ENCODE measurements around the gene COTL1.

The COTL1 gene

DNA sequence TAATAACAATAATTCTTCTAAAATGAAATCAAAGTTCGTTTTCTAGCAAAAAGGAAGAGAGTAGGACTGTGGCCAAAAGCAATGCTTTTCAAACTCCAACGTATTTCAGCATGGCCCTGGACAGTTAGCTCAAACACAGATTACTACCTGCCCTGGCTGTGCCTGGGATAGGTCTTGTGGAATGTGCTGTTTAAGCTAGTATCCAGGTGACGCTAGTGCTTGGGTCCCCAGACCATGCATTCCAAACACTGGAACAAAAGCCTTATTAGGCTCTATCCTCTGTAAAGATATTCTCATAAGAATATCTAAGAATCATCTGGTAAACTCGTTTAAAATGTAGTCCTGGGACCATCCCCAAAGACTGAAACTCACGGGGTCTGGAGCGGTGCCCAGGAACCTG is 60.8 kb downstream of the COTL1 start:
- no peaks in the 10 kb centered on the region for H3K9me3 Mint-ChIP-seq
- no peaks in the 10 kb centered on the region for H3K27me3 Mint-ChIP-seq
- ATAC-seq (replicated peaks; ENCODE audit: extremely low read depth, poor library complexity, severe bottlenecking) (no peak), DNase-seq (ENCODE audit: low spot score in 2 of 2) (no peak)
- H3K4me1 Mint-ChIP-seq: peaks cover 25% of the 10 kb centered on the region
- no peak overlapping the region for H3K27ac Mint-ChIP-seq (ENCODE audit: low read depth)
- H3K36me3 Mint-ChIP-seq (ENCODE audit: insufficient read depth): peaks cover 9% of the 10 kb centered on the region
- no peak overlapping the region for H3K4me3 Mint-ChIP-seq

GRCh38 chr16:84555418-84556196 is 62.3 kb downstream of the COTL1 start:
- no peak for ATAC-seq (replicated peaks; ENCODE audit: extremely low read depth, poor library complexity, severe bottlenecking)
- no peaks in the 10 kb centered on the region for H3K27me3 Mint-ChIP-seq
- no peaks in the 10 kb centered on the region for H3K9me3 Mint-ChIP-seq
- no peak overlapping the region for H3K4me3 Mint-ChIP-seq
- no peak overlapping the region for H3K27ac Mint-ChIP-seq (ENCODE audit: low read depth)
- H3K4me1 Mint-ChIP-seq: peaks cover 30% of the 10 kb centered on the region
- no peak for DNase-seq (ENCODE audit: low spot score in 2 of 2)
- peaks cover 12% of the 10 kb centered on the region for H3K36me3 Mint-ChIP-seq (ENCODE audit: insufficient read depth)

DNA sequence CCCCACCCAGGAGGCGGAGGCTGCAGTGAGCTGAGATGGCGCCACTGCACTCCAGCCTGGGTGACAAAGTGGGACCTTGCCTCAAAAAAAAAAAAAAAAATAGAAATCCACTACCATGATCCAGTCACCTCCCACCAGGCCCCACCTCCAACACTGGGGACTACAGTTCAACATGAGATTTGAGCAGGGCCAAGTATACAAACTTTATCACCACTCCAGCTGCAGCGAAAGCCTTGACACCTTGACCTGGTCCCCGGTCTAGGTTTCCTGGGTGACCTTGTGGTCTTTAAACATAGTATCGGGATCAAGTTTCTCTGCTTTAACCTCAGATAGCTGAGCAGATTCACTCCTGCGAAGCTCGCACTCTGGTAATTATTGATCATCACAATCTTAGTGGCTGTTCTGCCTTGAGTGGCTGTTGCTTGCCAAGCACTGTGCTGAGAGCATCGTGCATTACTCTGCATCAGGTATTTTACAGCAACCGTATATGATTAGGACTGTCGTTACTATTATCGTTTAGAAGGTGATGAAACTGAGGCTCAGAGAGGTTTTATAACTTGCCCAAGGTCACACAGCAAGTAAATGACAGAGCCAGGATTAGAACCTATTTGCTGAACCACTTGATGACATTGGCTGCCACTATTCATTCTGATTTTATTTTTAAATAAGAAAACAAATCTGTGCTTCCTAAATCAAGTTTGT is 63.1 kb downstream of the COTL1 start:
- Mint-ChIP-seq H3K27ac (ENCODE audit: low read depth) (peak overlapping the region; percentile 90), H3K4me1 (peaks cover 39% of the 10 kb centered on the region), H3K9me3 (no peaks in the 10 kb centered on the region), H3K27me3 (no peaks in the 10 kb centered on the region), H3K4me3 (peak overlapping the region; percentile 88), H3K36me3 (ENCODE audit: insufficient read depth) (peaks cover 12% of the 10 kb centered on the region)
- no peak for DNase-seq (ENCODE audit: low spot score in 2 of 2)
- no peak for ATAC-seq (replicated peaks; ENCODE audit: extremely low read depth, poor library complexity, severe bottlenecking)

GRCh38 chr16:84553873-84554399 is 63.9 kb downstream of the COTL1 start:
- peak; percentile 45 for ATAC-seq (replicated peaks; ENCODE audit: extremely low read depth, poor library complexity, severe bottlenecking)
- H3K4me3 Mint-ChIP-seq: peak overlapping the region; percentile 88
- peaks cover 47% of the 10 kb centered on the region for H3K4me1 Mint-ChIP-seq
- peaks cover 14% of the 10 kb centered on the region for H3K36me3 Mint-ChIP-seq (ENCODE audit: insufficient read depth)
- H3K27me3 Mint-ChIP-seq: no peaks in the 10 kb centered on the region
- H3K27ac Mint-ChIP-seq (ENCODE audit: low read depth): peak overlapping the region; percentile 90
- no peaks in the 10 kb centered on the region for H3K9me3 Mint-ChIP-seq
- DNase-seq (ENCODE audit: low spot score in 2 of 2): peak in 1 of 2 donors; percentile 46

- Mint-ChIP-seq H3K9me3 (no peaks in the 10 kb centered on the region), H3K27ac (ENCODE audit: low read depth) (peak overlapping the region; percentile 73), H3K4me1 (peaks cover 53% of the 10 kb centered on the region), H3K4me3 (peak overlapping the region; percentile 88), H3K27me3 (no peaks in the 10 kb centered on the region), H3K36me3 (ENCODE audit: insufficient read depth) (peaks cover 14% of the 10 kb centered on the region)
- DNase-seq (ENCODE audit: low spot score in 2 of 2): no peak
- ATAC-seq (replicated peaks; ENCODE audit: extremely low read depth, poor library complexity, severe bottlenecking): no peak
Measured at GRCh38 chr16:84552135-84552534, 65.7 kb downstream of the COTL1 start.

DNA sequence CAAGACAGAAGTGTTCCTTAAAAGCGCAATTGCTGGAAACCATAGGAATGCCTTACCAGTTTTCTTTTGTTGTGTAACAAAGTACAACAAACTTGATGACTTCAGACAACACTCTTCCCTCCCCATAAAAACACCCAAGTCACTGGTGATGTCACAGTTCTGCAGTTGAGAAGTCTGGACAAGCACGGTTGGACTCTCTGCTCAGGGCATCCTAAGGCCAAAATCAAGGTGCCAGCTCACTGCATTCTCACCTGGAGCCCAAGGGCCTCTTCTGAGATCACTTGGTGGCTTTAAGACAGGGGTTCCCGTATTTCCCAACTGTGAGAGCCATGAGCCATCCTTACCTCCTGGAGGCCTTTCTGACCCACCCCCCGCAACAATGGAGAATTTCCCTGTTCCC is 67.8 kb downstream of the COTL1 start:
- H3K9me3 Mint-ChIP-seq: no peaks in the 10 kb centered on the region
- DNase-seq (ENCODE audit: low spot score in 2 of 2) (no peak), ATAC-seq (replicated peaks; ENCODE audit: extremely low read depth, poor library complexity, severe bottlenecking) (no peak)
- peaks cover 59% of the 10 kb centered on the region for H3K4me1 Mint-ChIP-seq
- peak overlapping the region; percentile 91 for H3K27ac Mint-ChIP-seq (ENCODE audit: low read depth)
- H3K4me3 Mint-ChIP-seq: peak overlapping the region; percentile 76
- H3K27me3 Mint-ChIP-seq: no peaks in the 10 kb centered on the region
- H3K36me3 Mint-ChIP-seq (ENCODE audit: insufficient read depth): peaks cover 17% of the 10 kb centered on the region

GRCh38 chr16:84548971-84549844 is 68.7 kb downstream of the COTL1 start:
- peaks cover 18% of the 10 kb centered on the region for H3K36me3 Mint-ChIP-seq (ENCODE audit: insufficient read depth)
- no peaks in the 10 kb centered on the region for H3K27me3 Mint-ChIP-seq
- H3K4me1 Mint-ChIP-seq: peaks cover 51% of the 10 kb centered on the region
- H3K9me3 Mint-ChIP-seq: no peaks in the 10 kb centered on the region
- peak; percentile 71 for ATAC-seq (replicated peaks; ENCODE audit: extremely low read depth, poor library complexity, severe bottlenecking)
- H3K27ac Mint-ChIP-seq (ENCODE audit: low read depth): peak overlapping the region; percentile 91
- H3K4me3 Mint-ChIP-seq: peak overlapping the region; percentile 76
- DNase-seq (ENCODE audit: low spot score in 2 of 2): peak; percentile 25 to 39

- Mint-ChIP-seq H3K27ac (ENCODE audit: low read depth) (peak overlapping the region; percentile 91), H3K36me3 (ENCODE audit: insufficient read depth) (peaks cover 15% of the 10 kb centered on the region)
- ATAC-seq (replicated peaks; ENCODE audit: extremely low read depth, poor library complexity, severe bottlenecking): no peak
Measured at GRCh38 chr16:84548508-84548907, 69.4 kb downstream of the COTL1 start.

DNA sequence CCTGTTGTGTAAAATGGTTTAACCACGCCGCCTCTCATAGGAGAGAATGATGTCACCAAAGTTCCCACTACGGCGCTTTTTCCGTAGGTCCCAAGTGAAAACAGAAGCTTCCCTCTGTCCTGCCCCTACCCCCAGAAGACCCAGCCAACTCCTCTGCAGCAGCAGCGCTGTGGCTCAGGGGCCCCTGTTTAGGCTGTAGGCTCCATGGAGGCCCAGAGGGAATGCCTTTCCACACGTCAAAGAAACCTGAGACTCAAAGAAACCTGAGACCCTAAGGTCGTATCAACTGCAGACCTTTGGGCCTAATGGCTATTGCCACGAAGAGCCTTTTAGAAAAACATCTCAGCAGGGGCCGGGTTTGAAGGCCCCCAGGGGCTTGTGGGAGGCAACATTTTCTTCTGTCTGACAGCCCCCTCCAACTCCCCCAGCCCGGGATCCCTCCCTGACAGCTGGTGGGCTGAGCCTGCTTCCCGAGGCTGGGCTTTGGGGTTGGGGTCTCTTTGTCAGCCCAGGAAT is 70.3 kb downstream of the COTL1 start:
- no peak for ATAC-seq (replicated peaks; ENCODE audit: extremely low read depth, poor library complexity, severe bottlenecking)
- Mint-ChIP-seq H3K27me3 (no peaks in the 10 kb centered on the region), H3K36me3 (ENCODE audit: insufficient read depth) (peaks cover 13% of the 10 kb centered on the region), H3K4me1 (peaks cover 38% of the 10 kb centered on the region), H3K27ac (ENCODE audit: low read depth) (no peak overlapping the region), H3K4me3 (no peak overlapping the region), H3K9me3 (no peaks in the 10 kb centered on the region)
- DNase-seq (ENCODE audit: low spot score in 2 of 2): no peak

More at GRCh38 chr16:84548508-84548907, 69.4 kb downstream of the COTL1 start:
- no peaks in the 10 kb centered on the region for H3K27me3 Mint-ChIP-seq
- peak overlapping the region; percentile 76 for H3K4me3 Mint-ChIP-seq
- H3K9me3 Mint-ChIP-seq: no peaks in the 10 kb centered on the region
- no peak for DNase-seq (ENCODE audit: low spot score in 2 of 2)
- H3K4me1 Mint-ChIP-seq: peaks cover 44% of the 10 kb centered on the region

DNA sequence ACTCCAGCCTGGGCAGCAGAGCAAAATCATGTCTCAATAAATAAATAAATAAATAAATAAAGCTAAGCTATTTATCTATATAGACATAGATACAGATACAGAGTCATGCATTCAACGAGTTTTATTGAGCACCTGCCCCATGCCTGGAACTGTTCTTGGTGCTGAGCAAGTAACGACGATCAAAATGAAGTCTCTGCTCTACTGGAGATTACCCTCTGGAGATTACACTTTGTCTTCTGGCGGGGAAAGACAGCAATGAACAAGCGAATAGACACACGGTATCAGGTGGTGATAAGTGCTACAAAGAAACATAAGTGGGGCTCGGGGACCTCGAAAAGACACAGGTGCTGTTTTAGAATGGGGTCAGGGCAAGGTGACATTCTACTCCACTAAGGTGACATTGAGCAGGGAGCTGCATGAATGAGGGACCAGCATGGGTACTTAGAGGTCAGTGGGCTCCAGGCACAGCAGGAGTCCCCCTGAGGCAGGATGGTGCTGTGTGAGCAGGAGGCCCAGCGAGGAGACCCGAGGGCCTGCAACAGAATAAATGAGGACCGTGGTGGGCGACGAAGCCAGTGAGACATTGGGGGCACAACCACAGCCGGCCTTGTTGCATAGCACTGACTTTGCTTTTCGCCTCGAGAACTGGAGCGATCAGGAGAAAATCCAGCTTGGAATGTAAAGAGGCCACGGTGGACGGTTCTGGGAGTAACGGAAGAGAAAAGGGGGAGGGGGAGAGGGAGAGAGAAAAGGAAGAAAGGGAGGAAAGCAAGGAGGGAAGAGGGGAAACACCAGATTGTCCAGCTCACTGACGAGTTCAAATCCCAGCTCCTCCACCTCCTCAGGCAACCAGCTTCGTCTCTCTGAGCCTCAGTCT is 71.0 kb downstream of the COTL1 start:
- DNase-seq (ENCODE audit: low spot score in 2 of 2) (no peak), ATAC-seq (replicated peaks; ENCODE audit: extremely low read depth, poor library complexity, severe bottlenecking) (no peak)
- Mint-ChIP-seq H3K27ac (ENCODE audit: low read depth) (peak overlapping the region; percentile 80), H3K27me3 (no peaks in the 10 kb centered on the region), H3K4me3 (peak overlapping the region; percentile 33), H3K36me3 (ENCODE audit: insufficient read depth) (peaks cover 9% of the 10 kb centered on the region), H3K4me1 (peaks cover 32% of the 10 kb centered on the region), H3K9me3 (no peaks in the 10 kb centered on the region)

DNA sequence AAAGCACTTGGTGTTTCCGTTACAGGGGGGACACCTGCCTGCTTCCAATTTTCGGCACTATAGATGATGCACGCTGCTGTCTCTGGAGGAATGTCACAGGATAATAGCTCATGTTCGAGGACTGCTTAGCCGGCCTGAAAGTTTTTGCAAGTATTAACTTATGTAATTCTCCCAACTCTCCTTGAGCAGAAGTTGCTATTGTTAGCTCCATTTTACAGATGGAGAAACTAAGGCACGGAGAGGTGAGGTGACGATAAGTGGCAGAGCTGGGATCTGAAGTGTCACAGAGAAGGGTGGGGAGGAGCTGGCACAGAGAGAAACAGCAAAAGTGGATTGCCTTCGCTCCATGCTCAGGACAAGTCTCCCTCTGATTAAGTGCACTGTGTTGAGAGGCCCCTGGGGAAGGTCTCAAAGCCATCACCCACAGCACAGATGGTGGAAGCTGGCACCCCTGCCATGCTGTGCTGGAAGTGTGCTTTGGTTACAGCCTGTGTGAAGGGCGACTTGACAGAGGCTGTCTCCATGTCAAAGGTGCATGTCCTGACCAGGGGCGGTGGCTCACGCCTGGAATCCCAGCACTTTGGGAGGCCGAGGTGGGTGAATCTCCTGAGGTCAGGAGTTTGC is 72.7 kb downstream of the COTL1 start:
- Mint-ChIP-seq H3K27ac (ENCODE audit: low read depth) (no peak overlapping the region), H3K4me3 (no peak overlapping the region), H3K27me3 (no peaks in the 10 kb centered on the region), H3K4me1 (peaks cover 25% of the 10 kb centered on the region), H3K36me3 (ENCODE audit: insufficient read depth) (peaks cover 6% of the 10 kb centered on the region), H3K9me3 (no peaks in the 10 kb centered on the region)
- DNase-seq (ENCODE audit: low spot score in 2 of 2) (no peak), ATAC-seq (replicated peaks; ENCODE audit: extremely low read depth, poor library complexity, severe bottlenecking) (no peak)

Data from central memory CD8-positive, alpha-beta T cell (primary cell).